NCI-H128 (cell line): Measurements from ENCODE around the gene ALDOB.

Experiments
- DNase-seq: peaks from one replicate; lab custom pipeline; 2025; ENCODE audit not compliant: unreplicated experiment; lab: John Stamatoyannopoulos, UW

ALDOB gene

DNA sequence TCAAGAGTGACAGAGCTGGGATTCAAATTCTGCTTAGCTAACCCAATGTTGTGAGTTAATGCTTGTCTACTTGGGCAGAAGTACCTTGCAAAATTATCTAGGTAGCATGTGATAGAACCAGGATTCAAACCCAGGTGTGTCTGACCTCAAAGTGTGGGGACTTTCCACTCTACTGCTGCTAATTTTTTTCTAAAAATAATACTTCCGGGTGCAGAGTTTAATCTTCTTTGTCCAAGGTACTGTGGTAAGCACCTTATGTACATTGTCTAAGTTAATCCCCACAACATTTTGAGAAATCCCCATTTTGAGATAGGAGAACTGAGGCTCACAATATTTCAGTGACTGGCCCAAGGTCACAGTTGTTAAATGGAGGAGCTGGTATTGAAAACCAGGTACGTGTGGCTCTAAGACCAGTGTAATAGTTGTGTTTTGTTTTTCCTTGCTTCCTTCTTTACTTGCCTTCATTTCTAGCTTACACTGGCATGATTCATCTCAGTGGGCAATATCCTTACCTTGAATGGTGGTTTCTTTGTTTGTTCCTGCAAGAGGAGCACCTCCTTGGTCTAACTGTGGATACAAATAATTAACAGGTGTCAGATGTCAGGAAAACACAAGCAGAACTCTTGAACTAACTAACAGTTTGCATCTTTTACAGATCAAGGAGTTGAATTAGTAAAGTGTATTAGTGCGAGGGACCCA, 7.5 kb downstream of the ALDOB start:
- DNase-seq, result no peak

DNA sequence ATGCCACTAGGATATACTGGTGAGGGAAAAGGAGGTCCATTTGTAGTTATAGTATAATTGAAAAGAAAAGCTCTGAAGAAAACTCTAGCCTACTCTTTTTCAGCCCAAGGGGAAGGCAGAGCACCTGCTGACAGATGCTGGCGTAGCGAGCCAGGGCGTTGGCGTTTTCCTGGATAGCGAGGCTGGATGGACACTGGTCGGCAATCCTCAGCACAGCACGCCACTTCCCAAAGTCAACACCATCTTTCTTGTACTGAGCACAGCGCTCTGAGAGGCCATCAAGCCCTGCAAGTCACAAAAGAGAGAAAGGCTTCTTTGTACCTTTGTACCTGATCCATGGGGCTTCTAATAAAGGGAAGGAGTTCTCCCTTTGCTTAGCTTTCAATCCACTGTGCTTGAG, 8.2 kb downstream of the ALDOB start:
- DNase-seq, result no peak

DNA sequence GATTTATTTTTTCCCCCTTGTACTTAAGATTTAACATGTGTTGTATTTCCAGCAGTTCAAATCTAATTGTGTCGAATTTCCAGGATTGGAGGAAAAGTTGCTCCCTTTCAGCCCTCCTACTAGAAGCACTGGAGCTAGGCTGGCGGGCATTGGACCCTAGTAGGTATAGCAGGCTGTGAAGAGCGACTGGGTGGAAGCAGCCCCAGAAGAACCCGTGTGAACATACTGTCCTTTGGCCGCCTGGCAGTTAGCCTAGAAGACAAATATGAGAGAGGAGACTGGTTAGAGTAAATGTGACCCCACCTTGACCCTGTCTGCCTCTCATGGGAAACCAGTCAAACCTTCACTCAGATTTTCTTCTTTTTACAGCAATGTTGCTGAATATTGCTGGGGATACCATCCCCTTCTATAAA, 13.9 kb downstream of the ALDOB start:
- DNase-seq, result no peak

DNA sequence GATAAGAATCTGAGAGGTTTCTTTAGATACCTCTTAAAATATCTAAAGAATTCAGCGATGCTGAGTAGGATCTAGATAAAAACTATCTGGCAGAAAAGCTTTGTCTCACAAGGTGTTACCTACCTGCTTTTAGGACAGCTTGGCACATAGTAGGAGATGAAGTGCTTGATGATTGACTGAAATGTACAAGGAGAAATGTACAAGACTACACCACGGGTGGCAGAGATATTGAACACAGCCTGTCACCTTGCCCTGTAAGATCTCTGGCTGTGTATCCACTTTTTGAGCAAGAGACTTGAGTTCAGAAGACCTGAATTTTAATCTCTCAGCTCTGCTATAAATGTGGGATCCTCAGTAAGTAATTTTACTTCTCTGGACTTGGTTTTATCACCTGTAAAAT, 15.7 kb downstream of the ALDOB start:
- no peak for DNase-seq

DNA sequence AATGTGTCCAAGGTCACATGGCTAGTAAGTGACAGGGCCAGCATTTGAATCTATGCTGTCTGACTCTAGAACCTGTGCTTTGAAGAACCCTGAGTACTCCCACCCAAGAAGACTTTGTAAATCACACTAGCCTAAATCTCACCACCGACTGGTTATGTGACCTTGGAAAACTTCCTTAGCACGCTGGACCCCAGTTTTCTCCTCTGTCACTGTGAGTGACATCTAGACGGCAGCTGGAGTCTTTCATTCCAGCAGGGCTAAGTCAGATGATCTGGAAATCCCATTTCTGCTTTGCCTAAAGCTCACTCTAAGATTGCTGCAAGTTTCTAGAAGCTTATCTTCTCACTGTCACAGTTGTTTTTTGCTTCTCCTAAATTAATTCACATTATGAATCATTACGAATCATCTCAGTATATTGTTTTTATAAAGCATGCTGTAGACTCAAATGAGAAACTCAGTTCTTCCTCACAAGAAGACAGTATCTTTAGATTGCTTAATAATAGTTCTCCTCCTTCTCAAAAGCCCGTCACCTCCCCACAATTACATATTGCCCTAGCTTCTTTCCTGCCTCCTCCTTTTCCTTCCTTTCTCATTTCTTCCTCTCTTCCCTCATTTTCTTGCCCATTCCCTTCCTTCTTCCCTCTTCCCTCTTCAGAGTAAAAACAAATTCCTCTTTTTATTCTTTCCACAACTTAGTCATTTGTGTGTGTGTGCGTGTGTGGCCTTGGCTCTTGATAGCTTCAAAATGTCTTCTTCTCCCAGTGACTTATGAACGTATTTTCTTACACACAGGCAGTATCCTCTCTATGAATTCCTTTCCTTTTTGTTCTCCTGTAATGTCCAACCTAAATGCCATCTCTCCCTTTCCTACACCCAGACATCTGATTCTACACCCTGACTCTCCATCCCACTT, 16.8 kb downstream of the ALDOB start:
- DNase-seq, result no peak

DNA sequence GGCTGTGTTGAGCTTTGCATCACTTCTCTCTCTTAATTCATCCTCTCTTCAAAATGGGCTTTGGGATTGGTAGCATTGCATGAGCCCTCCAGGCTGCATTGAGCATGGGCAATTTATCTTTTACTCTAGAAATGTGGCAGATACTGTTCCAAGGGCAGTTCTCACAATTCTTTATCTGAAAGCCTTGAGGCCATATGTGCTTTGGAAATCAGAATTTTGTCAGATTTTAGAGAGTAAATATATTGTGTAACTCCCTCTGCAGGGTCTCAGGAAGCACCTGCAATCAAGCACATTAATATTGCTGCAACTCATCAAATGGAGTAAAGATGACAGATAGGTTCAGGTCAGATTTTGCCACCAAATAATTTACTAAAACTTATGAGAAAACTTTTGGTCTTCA, 17.6 kb downstream of the ALDOB start:
- DNase-seq, result no peak

DNA sequence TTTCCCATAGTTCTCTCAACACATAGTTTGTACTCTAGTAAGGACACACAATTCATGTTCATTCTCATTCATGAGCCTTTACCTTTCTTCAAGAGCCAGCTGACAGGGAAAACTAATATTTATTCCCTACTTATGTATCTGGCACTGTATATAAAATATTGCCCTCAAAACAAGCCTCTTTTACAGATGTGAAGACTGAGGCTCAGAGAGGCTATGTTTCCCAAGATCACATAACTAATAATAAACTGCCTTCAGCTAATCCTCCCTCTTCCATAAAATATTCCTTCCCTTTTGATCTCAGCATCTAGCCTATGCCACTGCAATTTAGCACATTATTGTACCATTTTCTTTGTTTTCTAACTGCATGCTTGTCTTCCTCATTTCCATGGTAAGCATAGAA, 18.2 kb downstream of the ALDOB start:
- no peak for DNase-seq

DNA sequence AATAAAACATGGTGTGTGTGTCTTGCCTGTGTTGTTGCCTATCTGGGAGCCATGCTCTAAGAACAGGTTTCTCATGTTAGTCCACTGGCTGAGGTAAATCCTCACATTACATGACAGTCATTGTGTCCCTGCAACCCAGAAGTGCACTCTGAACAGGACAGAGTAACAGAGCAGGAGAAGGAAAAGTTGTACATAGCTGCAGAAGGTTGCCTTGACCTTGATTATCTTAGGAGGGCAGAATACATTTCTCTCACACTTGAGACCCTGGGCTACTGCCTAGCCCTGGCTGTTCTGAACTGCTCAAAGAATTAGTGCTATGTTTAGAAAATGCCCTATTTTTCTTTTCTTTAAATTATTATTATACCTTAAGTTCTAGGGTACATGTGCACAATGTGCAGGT, 20.0 kb downstream of the ALDOB start:
- no peak for DNase-seq

DNA sequence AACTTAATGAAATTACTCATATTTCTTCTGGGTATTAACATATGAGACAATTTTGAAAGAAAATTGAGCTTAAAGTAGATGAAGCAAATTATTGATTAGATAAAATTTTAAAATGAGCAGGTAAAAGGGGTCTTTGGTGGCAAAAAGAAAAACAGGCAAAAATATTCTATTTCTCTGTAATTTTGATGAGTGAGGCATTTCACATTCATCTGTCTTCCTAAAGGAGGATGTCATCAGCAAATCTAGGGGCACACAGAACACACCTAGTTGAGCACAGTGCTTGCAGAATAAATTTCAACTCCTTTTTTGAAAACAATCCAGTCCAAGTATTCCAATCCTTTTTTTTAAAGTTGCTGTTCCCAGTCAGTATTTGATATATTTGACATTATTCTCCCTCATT, 20.7 kb downstream of the ALDOB start:
- DNase-seq, result no peak

DNA sequence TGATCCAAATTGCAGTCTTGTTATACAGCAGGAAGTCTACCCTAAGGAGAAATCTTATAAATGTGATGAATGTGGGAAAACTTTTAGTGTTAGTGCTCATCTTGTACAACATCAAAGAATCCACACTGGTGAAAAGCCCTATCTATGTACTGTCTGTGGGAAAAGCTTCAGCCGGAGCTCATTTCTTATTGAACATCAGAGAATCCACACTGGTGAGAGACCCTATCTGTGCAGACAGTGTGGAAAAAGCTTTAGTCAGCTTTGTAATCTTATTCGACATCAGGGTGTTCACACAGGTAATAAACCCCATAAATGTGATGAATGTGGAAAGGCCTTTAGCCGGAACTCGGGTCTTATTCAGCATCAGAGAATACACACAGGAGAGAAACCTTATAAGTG, 26.5 kb downstream of the ALDOB start:
- DNase-seq, result no peak

DNA sequence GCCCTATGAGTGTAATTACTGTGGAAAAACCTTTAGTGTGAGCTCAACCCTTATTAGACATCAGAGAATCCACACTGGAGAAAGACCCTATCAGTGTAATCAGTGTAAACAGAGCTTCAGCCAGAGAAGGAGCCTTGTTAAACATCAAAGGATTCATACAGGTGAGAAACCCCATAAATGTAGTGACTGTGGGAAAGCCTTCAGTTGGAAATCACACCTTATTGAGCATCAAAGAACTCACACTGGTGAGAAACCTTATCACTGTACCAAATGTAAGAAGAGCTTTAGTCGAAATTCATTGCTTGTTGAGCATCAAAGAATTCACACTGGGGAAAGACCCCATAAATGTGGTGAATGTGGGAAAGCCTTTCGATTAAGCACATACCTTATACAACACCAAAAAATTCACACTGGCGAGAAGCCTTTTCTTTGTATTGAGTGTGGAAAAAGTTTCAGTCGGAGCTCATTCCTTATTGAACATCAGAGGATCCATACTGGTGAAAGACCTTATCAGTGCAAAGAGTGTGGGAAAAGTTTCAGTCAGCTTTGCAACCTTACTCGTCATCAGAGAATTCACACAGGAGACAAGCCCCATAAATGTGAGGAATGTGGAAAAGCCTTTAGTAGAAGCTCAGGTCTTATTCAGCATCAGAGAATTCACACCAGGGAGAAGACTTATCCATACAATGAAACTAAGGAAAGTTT, 27.0 kb downstream of the ALDOB start:
- no peak for DNase-seq

DNA sequence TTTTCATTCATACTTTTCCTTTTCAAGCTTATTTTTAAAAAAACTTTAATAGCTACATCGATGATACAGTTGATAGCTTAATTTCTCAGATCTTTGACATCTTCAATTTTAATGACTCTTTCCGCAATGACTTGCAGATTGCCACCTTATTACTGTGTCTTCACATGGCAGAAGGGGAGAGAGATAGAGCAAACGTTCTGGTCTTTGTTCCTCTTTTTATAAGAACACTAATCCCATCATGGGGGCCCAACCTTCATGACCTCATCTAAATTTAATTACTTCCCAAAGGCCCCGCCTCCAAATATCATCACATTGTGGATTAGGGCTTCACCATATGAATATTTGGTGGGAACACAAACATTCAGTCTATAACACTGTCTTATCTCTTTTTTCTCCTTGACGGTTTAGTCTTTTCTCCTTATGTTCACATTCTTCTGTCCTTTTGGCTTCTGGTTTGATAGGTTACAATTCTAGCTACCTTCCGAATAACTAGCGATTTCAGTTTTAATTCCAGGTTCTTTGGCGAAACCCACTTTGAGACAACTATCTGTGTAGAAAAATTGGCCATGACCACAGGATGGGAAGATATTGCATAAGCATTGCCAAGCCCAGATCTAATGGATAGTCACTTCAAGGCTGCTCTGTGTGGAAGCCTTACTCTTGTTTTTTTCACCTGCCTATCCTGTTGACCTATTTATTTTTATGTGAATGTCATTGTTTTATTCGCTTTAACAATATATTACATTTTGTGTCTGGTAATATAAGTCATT, 31.9 kb downstream of the ALDOB start:
- DNase-seq, result no peak

DNA sequence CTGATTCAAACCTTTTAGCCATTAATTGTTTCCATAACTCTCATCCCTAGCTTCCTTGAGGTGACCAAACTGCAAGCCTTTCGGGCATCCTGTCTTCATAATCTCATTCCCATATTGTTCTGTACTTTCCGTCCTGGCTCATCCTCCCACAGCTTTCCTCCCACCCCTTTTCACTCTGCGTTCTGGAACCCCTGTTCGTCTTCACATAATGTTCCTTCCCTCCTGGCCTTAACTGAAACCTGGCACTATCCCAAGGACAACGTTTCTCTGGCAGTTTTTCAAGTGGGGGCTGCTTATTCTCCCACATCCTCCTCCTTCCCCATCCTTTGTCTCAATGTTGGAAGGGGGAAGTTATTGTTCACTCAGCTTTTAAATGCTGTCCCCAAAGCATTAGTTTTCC, 35.5 kb downstream of the ALDOB start:
- no peak for DNase-seq

DNA sequence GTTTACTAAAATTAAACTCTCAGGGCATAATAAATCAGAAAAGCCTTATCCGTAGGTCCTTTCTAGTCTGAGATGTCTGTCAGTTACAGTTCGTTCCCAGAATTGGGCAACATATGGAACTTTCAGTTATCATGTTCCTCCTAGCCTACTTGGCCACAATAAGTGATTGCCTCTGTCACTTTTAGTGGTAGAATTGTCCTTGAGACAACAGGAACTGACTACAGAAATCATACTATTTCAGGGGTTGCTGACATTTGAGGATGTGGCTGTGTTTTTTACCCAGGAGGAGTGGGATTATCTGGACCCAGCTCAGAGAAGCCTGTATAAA, 36.0 kb downstream of the ALDOB start:
- no peak for DNase-seq

DNA sequence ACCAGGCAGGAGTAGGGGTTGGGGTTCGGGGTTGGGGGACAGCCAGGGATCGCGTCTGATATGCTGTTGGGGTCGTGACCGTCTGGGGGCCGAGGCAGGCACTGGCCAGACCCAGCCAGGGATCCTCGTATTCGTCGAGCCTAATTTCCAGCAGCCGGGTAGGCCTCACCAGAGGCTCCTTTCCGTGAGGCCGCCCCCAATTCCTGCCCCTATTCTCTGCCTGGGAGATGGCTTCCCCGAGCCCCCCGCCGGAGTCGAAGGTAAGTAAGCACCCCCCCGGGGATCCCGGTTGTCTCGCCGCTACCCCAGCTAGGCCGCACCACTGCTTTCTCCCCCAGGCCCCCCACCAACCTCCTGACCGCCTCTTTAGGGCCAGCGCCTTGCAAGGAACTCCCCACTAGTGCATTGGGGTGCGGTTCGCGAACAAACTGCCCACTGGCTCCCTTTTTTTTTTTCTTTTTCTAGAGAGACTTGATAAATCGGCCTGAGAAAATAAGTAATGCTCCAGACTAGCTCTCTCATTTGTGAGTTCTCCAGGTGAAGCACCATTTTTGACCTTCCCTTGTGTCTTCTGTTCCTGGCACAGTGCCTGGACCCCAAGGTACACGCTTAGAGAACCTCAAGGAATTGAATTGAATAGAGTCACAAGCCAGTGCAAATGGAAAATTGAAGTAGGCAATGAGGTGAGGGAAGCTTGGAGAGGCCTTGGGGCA, 36.5 kb downstream of the ALDOB start:
- DNase-seq, result peak; percentile 1

DNA sequence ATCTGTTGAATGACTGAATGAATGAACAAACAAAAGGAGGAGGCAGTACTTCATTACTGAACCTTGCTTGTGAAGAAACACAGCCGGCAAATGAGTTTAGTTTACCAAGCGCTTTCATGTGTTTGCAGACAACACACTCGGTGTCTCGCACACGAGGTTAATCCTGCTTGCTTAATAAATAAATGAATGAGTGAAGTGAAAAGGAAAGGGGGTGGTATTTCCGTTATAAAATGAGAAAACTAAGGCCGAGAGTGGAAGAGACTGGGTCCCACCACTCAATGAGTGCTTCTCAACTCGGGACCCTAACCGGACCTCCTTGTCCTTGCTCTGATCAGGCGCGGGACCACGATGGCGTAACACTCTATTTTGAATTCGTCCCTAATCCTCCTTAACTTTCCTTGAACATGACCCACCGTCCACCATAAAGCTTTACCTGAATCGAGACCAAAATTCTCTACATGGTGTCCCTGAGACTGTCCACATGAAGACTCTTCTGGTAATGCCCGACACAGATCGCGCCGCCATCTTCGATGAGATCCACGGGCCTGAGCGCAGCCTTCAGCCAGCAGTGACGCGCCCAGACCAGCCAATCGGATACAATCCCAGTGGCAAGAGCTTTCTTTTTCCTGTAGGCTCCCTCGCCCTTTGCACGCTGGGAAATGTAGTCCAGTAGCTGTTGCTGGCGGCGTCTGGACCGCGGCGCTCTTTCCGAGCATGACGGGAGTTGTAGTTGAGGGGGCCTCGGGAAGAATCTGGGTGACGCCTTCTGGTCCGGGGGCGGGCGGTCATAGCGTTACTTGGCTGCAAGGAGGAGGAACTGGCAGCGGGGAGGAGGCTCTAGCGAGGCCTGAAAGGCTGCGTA, 37.3 kb downstream of the ALDOB start, which contains the start of the genes MRPL50 and ZNF189:
TSS of gene MRPL50 (minus strand) at position 551 of the 862 bp plus-strand sequence. CDS start at position 525, 26 bp downstream.
TSS of gene ZNF189 (plus strand) at position 784 of the 862 bp plus-strand sequence. CDS start 306 bp downstream, outside the sequence.
- peak; percentile 95 for DNase-seq

DNA sequence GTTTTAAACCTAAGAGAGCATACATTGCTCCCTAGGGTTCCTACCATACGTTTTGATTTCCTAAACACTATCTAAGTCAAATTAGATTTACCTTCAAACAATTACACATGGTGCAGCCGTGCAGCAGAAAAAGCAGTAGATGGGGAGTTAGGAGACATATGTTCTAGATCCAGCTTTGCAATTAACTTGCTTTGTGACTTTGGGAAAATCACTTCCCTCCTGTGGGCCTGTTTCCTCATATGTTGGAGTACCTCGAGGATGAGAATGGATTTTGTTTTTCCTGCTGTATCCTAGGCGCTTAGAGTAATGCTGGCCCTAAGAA, 37.9 kb downstream of the ALDOB start:
- DNase-seq, result no peak

DNA sequence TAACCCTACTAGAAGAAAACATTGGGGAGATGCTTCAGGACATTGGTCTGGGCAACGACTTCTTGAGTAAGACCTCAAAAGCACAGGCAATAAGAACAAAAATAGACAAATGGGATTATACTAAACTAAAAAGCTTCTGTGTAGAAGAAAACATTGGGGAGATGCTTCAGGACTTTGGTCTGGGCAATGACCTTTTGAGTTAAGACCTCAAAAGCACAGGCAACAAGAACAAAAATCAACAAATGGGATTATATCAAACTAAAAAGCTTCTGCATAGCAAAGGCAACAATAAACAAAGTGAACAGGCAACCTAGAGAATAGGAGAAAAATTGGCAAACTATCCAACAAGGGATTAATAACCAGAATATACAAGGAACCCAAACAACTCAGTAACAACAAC, 40.9 kb downstream of the ALDOB start:
- no peak for DNase-seq

DNA sequence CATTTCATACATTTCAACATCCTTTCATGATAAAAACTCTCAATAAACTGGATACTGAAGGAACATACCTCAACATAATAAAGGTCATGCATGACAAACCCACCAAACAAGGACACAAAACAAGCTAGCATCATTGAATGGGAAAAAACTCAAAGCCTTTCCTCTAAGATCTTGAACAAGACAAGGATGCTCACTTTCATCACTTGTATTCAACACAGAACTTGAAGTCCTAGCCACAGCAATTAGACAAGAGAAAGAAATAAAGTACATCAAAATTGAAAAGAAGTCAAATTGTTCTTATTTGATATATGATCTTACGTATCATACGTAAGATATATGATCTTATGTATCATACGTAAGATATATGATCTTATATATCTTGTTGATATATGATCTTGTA, 42.4 kb downstream of the ALDOB start:
- DNase-seq, result no peak
